ENCODE results near the gene HRH4.

The HRH4 gene

DNA sequence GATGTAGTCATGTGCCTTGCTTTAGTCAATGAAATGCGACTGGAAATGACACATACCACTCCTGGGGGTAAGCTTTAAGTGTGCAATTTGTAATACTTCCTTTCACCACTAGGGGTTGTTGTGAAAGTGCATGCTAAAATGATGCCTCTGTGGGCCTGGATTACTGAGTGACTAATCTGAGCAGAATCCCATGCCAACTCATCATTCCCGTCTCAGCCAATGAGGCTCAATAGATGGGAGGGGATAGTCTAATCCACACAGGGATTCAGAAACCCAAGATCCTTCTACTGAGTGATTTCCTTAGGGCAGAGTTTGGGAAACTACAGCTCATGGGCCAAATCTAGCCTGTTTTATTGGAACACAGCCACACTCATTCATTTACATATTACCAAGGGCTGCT is 54.0 kb downstream of the HRH4 start:
- DNase-seq = no peak

DNA sequence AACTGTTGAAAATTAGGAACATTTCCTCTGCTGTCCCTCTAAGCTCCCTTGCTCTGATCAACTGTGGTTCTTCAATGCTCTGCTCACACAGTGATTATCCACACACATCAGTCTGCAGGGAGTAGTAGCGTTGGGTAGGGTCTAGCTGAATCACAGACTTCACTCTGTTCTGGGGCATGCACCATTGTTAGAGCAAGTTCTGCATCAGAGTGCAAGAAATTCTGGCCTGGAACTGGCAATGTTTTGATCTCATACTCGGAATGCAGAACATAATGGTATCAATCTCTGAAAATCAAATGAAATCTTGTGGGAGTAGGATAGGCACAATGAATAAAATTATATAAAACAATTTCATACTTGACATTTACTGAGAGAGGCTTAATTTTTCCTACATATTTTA is 55.3 kb downstream of the HRH4 start:
- DNase-seq = no peak

DNA sequence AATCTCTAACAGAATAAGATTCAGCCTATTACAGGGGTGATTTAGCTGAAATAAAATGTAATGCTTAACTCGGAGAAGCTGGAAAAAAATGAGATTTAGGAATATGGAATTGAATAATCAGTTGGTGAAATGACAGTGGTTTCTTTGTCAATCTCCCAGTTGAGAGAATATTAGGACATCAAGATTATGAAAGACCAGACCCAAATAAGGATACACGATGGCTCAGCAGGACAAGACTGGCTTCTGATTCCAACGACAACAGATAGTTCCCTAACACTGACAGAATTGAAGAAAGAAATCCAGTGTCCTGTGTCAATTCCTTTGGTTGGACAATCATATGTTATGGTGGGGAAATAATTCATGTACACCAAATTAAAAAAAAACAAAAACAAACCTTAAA is 55.8 kb downstream of the HRH4 start:
- no peak for DNase-seq

DNA sequence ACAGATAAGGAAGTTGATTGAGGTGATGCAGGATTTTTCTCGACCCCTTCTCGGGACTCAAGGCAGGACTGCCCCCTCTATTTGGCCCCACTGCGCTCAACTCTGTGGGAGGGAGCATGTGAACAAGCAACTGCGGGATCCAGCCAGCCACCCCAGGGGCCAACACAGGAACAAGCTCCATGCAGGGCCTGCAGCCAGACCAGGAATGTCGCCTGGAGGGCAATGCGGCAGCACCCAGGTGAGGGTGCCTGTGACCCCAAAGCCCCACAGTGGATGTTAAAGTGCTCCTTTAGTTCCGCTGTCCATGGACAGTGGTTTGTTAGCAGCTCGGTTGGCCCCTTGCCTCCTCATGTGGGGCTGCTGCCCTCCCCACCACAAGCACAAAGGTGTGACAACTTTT is 57.1 kb downstream of the HRH4 start:
- no peak for DNase-seq

DNA sequence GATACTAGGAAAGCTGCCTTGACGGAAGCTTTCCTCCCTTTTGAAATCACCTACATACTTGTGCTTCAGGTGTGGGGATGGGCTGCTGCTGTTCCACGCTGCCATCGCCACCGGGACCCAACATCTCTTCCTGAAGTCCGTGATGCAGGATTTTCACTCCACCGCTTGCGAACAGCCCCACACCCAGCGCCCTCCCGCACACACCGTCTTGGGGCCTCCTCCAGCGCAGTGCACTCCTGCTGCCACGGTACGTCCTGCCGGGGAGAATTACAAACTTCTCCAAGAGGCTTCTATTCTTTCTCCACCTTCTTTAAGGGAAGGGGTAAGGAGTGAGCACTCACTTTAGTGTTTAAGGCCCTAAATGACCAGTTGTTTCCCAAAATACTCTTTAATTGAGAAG is 58.2 kb downstream of the HRH4 start:
- DNase-seq = no peak
